HepG2 (cell line): ENCODE data around the gene PARN. TPM values are rescaled to one million over a fixed set of nuclear protein-coding genes. Genes with fewer than 3 reads are reported as not detected.
A peak's percentile ranks its signal among the peaks of the same experiment; 100 is the strongest.
"Not testable (repeated sequence)": the region's sequence is repeated elsewhere in the genome, so short reads cannot be mapped to it uniquely, and the experiment has no call there.

Source experiments
- ATAC-seq: fragments of 200-7000 bp; cut with Tn5 transposase; 3 replicates; pipeline ENCODE4 v1.9.1; 2020; ENCODE audit warnings: mild to moderate bottlenecking, moderate library complexity
- BruUV-seq: library from RNA; stranded (reverse); fragments of 400-500 nt; replicated peaks from 2 replicates; lab custom pipeline; 2021; lab: Mats Ljungman, UMichigan
- CTCF ChIA-PET: fragments of 300-600 bp; formaldehyde crosslinking; extraction: SDS; loops from one replicate; lab custom pipeline; 2021; ENCODE audit warnings: low total read pairs, inconsistent platforms, low intra/inter-chr PET ratio; lab: Yijun Ruan, JAX
- POLR2A ChIA-PET: fragments of 350-600 bp; sonication (Branson Sonifier 250); formaldehyde crosslinking; loops from one replicate; lab custom pipeline; 2020; ENCODE audit warnings: antibody characterized with exemption, inconsistent platforms; lab: Yijun Ruan, JAX
- DNase-seq: peaks from one replicate; pipeline ENCODE4 v3.0.0-alpha.2; 2015; ENCODE audit warnings: low spot score
- FAIRE-seq: peaks from 3 replicates; lab custom pipeline; 2011; peaks lifted over from hg19 to GRCh38; lab: Jason Lieb, UNC
- H2AFZ ChIP-seq: one replicate; pipeline ENCODE4 v1.6.1; 2011; ENCODE audit warnings: low read length, inconsistent platforms
- H3K27ac ChIP-seq: fragments of 300-600 bp; 3 replicates; pipeline ENCODE4 v1.8.0; 2011; ENCODE audit warnings: mixed run types, mild to moderate bottlenecking, mixed read lengths, low read length, inconsistent platforms; ENCODE audit not compliant: insufficient read depth; ENCODE audit errors: extremely low read length
- H3K27me3 ChIP-seq, 2 experiments: fragments of 200-600 bp in 1 of 2; 2 replicates in 1 of 2; 3 replicates in 1 of 2; pipeline versions ENCODE4 v1.6.0 to v1.8.0; 2011; ENCODE audit warnings: low read length in 2 of 2, mild to moderate bottlenecking in 2 of 2, moderate library complexity in 2 of 2, inconsistent platforms in 1 of 2; ENCODE audit not compliant: insufficient read depth in 2 of 2, control insufficient read depth in 1 of 2
- H3K36me3 ChIP-seq, 2 experiments: fragments of 200-600 bp in 1 of 2; replicated peaks in 1 of 2; 2 replicates in 1 of 2; 3 replicates in 1 of 2; pipeline versions ENCODE4 v1.5.1 to v1.8.0; 2011; ENCODE audit warnings: low read length in 2 of 2, inconsistent platforms in 1 of 2; ENCODE audit not compliant: insufficient read depth in 2 of 2, control insufficient read depth in 1 of 2
- H3K4me1 ChIP-seq: 2 replicates; pipeline ENCODE4 v1.5.1; 2012; ENCODE audit warnings: low read length, inconsistent platforms; ENCODE audit not compliant: insufficient read depth
- H3K4me2 ChIP-seq: 2 replicates; pipeline ENCODE4 v1.6.0; 2011; ENCODE audit warnings: low read depth, low read length, inconsistent platforms
- H3K4me3 ChIP-seq, 3 experiments: fragments of 200-600 bp in 1 of 3; sonication (generic), shearing (Covaris generic) in 1 of 3; replicated peaks in 1 of 3; 2 replicates each; pipeline ENCODE4 v1.5.1; 2011 to 2016; ENCODE audit warnings: low read length in 3 of 3, inconsistent platforms in 2 of 3, low read depth in 2 of 3, mild to moderate bottlenecking in 2 of 3, control low read depth in 1 of 3, mixed read lengths in 1 of 3; ENCODE audit not compliant: insufficient read depth in 1 of 3
- H3K79me2 ChIP-seq: one replicate; pipeline ENCODE4 v1.6.1; 2011; ENCODE audit warnings: low read length, inconsistent platforms; ENCODE audit not compliant: insufficient read depth
- H3K9ac ChIP-seq: 2 replicates; pipeline ENCODE4 v1.6.0; 2011; ENCODE audit warnings: mild to moderate bottlenecking, low read depth, low read length, inconsistent platforms; ENCODE audit not compliant: insufficient read depth
- H3K9me3 ChIP-seq: 2 replicates; pipeline ENCODE4 v1.5.1; 2012; ENCODE audit warnings: mild to moderate bottlenecking, low read length
- H4K20me1 ChIP-seq: 2 replicates; pipeline ENCODE4 v1.6.0; 2011; ENCODE audit warnings: inconsistent platforms, mild to moderate bottlenecking, low read length, moderate library complexity; ENCODE audit not compliant: insufficient read depth
- ATF7 ChIP-seq, 2 experiments: fragments of 450-650 bp in 1 of 2; sonication (generic) in 1 of 2; formaldehyde crosslinking in 1 of 2; IDR thresholded peaks; 2 replicates each; pipeline versions ENCODE4 v1.4.0 to v1.6.1; 2016 to 2020; ENCODE audit warnings: antibody characterized with exemption in 1 of 2, mild to moderate bottlenecking in 1 of 2, missing genetic modification reagents in 1 of 2
- BRD4 ChIP-seq: sonication (generic); formaldehyde crosslinking; IDR thresholded peaks from 2 replicates; pipeline ENCODE4 v1.4.0; 2020; ENCODE audit warnings: missing genetic modification reagents
- HOXA5 ChIP-seq: sonication (generic); formaldehyde crosslinking; IDR thresholded peaks from 2 replicates; pipeline ENCODE4 v1.4.0; 2020; ENCODE audit warnings: missing genetic modification reagents
- NFAT5 ChIP-seq: sonication (generic); formaldehyde crosslinking; IDR thresholded peaks from 2 replicates; pipeline ENCODE4 v1.4.0; 2020; ENCODE audit warnings: missing genetic modification reagents
- RAD21 ChIP-seq: fragments of 450-650 bp; formaldehyde crosslinking; IDR thresholded peaks from 2 replicates; pipeline ENCODE4 v1.5.0; 2020; ENCODE audit warnings: mild to moderate bottlenecking
- SALL2 ChIP-seq: sonication (generic); formaldehyde crosslinking; IDR thresholded peaks from 2 replicates; pipeline ENCODE4 v1.8.1; 2023; ENCODE audit warnings: mild to moderate bottlenecking, missing genetic modification reagents, inconsistent platforms
- STAG1 ChIP-seq: sonication (generic); formaldehyde crosslinking; IDR thresholded peaks from 2 replicates; pipeline ENCODE4 v1.4.0; 2020; ENCODE audit warnings: missing genetic modification reagents
- ZNF547 ChIP-seq: sonication (generic); formaldehyde crosslinking; IDR thresholded peaks from 2 replicates; pipeline ENCODE4 v1.5.1; 2020; ENCODE audit warnings: mild to moderate bottlenecking, missing genetic modification reagents
- ZNF766 ChIP-seq: sonication (generic); formaldehyde crosslinking; IDR thresholded peaks from 2 replicates; pipeline ENCODE4 v1.5.0; 2020; ENCODE audit warnings: missing genetic modification reagents, borderline replicate concordance
- WGBS: methylation state at CpG from one replicate; pipeline ENCODE4 v1.1.6; 2017; ENCODE audit warnings: low lambda C conversion rate; 5-methylcytosine and 5-hydroxymethylcytosine counted together
- in situ Hi-C: cut with HindIII; loops from 2 replicates; pipeline ENCODE4 v1.10.0; 2017; ENCODE audit warnings: low pct_unique_long_range_greater_than_20kb; ENCODE audit not compliant: extremely low pct_ligation_motif_present
- intact Hi-C: fragments of 100-400 bp; cut with micrococcal nuclease; formaldehyde crosslinking; loops from one replicate; pipeline ENCODE4 v1.10.0; 2022; ENCODE audit not compliant: unreplicated experiment
- polyA plus RNA-seq, 8 experiments: library from polyadenylated mRNA; depleted of rRNA in 3 of 8; stranded (reverse) in 7 of 8; unstranded in 1 of 8; fragments of >200 nt; fragmentation: Illumina TruSeq in 4 of 8; extraction: Trizol in 4 of 8; gene quantifications; 2 replicates each; pipeline versions ENCODE4 v1.2.1 to v1.2.3, GENCODE V29; 2011 to 2016; ENCODE audit warnings: low read depth in 4 of 8, missing spikeins in 1 of 8, mixed read lengths in 1 of 8; ENCODE audit not compliant: insufficient read depth in 1 of 8
- total RNA-seq, 5 experiments: library from RNA; depleted of rRNA; stranded (reverse); fragments of >200 nt; fragmentation: Illumina TruSeq; extraction: Trizol; gene quantifications; 2 replicates each; pipeline ENCODE4 v1.2.3, GENCODE V29; 2016; ENCODE audit warnings: low read depth in 1 of 5
- TF ChIP-seq, protein P1 (sequence below): sonication (generic); formaldehyde crosslinking; IDR thresholded peaks from 2 replicates; pipeline ENCODE4 v1.5.1; 2020; ENCODE audit warnings: mild to moderate bottlenecking, missing genetic modification reagents, moderate library complexity
- TF ChIP-seq, protein P2 (sequence below): sonication (generic); formaldehyde crosslinking; IDR thresholded peaks from 2 replicates; pipeline ENCODE4 v1.5.0; 2020; ENCODE audit warnings: mild to moderate bottlenecking, missing genetic modification reagents, moderate library complexity

PARN gene
- total and polyA plus RNA-seq, 2 of the 13 experiments (the other 11 are each of a cell fraction or from before 2014, with no cell fraction given): 13.3 to 47.6 TPM

DNA sequence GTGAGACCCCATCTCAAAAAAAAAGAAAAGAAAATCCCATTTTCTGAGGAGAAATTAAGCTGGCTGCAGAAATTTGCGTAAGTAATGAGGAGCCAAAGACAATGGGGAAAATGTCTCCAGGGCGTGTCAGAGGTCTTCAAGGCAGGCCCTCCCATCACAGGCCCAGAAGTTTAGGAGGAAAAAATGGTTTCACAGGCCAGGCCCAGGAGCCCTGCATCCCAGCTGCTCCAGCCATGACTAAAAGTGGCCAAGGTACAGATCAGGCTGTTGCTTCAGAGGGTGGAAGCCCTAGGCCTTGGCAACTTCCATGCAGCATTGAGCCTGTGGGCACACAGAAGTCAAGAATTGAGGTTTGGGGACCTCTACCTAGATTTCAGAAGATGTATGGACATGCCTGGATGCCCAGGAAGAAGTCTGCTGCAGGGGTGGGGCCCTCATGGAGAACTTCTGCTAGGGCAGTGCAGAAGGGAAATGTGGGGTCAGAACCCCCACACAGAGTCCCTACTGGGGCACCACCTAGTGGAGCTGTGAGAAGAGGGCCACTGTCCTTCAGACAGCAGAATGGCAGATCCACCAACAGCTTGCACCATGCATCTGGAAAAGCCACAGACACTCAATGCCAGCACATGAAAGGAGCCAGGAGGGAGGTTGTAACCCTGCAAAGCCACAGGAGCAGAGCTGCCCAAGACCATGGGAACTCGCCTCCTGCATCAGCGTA lies 55.2 kb downstream of the PARN start:
- H3K4me3 ChIP-seq; intact Hi-C loops; H3K9ac ChIP-seq; in situ Hi-C loops; H2AFZ ChIP-seq; DNase-seq; H3K4me2 ChIP-seq; H3K27me3 ChIP-seq; H3K9me3 ChIP-seq; BruUV-seq; H3K79me2 ChIP-seq; H3K4me1 ChIP-seq; H3K27ac ChIP-seq; H4K20me1 ChIP-seq; FAIRE-seq; CTCF ChIA-PET; TF ChIP-seq ATF7 (IDR thresholded peaks at IDR 0.05): not testable (repeated sequence)
- POLR2A ChIA-PET: interaction anchor here (1.0 kb wide), 1 partner anchor 12 kb away, joined by 3 read pairs; no protein-coding TSS in a partner anchor
- ATAC-seq: peak; percentile 31; the same call in 1 of the 3 replicates
- peaks cover 23 to 47% of the 10 kb centered on the region in 2 experiments for H3K36me3 ChIP-seq
- TF ChIP-seq BRD4 (CRISPR knock-in tag) (0 out of 2 replicates have a peak, but pooled peaks have one; percentile 39), SALL2 (CRISPR knock-in tag) (0 out of 2 replicates have a peak, but pooled peaks have one; percentile 36), RAD21 (CRISPR knock-in tag) (peak; percentile 46), ZNF766 (CRISPR knock-in tag) (0 out of 2 replicates have a peak, but pooled peaks have one; percentile 29), NFAT5 (CRISPR knock-in tag) (0 out of 2 replicates have a peak, but pooled peaks have one; percentile 56), STAG1 (peak; percentile 68), HOXA5 (CRISPR knock-in tag) (0 out of 2 replicates have a peak, but pooled peaks have one; percentile 17), ZNF547 (CRISPR knock-in tag) (0 out of 2 replicates have a peak, but pooled peaks have one; percentile 63), ATF7 (CRISPR knock-in tag; IDR thresholded peaks at IDR 0.05) (peak; percentile 29; the same call in 1 of the 2 replicates)
- TF ChIP-seq, protein P1, sequence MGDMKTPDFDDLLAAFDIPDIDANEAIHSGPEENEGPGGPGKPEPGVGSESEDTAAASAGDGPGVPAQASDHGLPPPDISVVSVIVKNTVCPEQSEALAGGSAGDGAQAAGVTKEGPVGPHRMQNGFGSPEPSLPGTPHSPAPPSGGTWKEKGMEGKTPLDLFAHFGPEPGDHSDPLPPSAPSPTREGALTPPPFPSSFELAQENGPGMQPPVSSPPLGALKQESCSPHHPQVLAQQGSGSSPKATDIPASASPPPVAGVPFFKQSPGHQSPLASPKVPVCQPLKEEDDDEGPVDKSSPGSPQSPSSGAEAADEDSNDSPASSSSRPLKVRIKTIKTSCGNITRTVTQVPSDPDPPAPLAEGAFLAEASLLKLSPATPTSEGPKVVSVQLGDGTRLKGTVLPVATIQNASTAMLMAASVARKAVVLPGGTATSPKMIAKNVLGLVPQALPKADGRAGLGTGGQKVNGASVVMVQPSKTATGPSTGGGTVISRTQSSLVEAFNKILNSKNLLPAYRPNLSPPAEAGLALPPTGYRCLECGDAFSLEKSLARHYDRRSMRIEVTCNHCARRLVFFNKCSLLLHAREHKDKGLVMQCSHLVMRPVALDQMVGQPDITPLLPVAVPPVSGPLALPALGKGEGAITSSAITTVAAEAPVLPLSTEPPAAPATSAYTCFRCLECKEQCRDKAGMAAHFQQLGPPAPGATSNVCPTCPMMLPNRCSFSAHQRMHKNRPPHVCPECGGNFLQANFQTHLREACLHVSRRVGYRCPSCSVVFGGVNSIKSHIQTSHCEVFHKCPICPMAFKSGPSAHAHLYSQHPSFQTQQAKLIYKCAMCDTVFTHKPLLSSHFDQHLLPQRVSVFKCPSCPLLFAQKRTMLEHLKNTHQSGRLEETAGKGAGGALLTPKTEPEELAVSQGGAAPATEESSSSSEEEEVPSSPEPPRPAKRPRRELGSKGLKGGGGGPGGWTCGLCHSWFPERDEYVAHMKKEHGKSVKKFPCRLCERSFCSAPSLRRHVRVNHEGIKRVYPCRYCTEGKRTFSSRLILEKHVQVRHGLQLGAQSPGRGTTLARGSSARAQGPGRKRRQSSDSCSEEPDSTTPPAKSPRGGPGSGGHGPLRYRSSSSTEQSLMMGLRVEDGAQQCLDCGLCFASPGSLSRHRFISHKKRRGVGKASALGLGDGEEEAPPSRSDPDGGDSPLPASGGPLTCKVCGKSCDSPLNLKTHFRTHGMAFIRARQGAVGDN (CRISPR knock-in tag): 0 out of 2 replicates have a peak, but pooled peaks have one; percentile 12
- TF ChIP-seq, protein P2, sequence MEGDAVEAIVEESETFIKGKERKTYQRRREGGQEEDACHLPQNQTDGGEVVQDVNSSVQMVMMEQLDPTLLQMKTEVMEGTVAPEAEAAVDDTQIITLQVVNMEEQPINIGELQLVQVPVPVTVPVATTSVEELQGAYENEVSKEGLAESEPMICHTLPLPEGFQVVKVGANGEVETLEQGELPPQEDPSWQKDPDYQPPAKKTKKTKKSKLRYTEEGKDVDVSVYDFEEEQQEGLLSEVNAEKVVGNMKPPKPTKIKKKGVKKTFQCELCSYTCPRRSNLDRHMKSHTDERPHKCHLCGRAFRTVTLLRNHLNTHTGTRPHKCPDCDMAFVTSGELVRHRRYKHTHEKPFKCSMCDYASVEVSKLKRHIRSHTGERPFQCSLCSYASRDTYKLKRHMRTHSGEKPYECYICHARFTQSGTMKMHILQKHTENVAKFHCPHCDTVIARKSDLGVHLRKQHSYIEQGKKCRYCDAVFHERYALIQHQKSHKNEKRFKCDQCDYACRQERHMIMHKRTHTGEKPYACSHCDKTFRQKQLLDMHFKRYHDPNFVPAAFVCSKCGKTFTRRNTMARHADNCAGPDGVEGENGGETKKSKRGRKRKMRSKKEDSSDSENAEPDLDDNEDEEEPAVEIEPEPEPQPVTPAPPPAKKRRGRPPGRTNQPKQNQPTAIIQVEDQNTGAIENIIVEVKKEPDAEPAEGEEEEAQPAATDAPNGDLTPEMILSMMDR (CRISPR knock-in tag): peak; percentile 69
- 100% methylated on average over 4 of the region's 4 CpGs for WGBS
